NCI-H460 (cell line): ENCODE measurements around the gene ENTHD1. TPM values are rescaled to one million over a fixed set of nuclear protein-coding genes. Genes with fewer than 3 reads are reported as not detected.
"Not testable (repeated sequence)": the region's sequence is repeated elsewhere in the genome, so short reads cannot be mapped to it uniquely, and the experiment has no call there.

ENCODE experiments used
- DNase-seq: peaks from one replicate; pipeline ENCODE4 v3.0.0-alpha.2; 2016; ENCODE audit warnings: low read depth; ENCODE audit errors: extremely low read depth
- total RNA-seq: library from RNA; depleted of rRNA; stranded (reverse); fragments of >200 nt; shearing (Covaris generic); gene quantifications from 2 replicates; pipeline ENCODE4 v1.2.3, GENCODE V29; 2014

The ENTHD1 gene
- total RNA-seq, 1 experiment from 2014 or later = not detected

DNA sequence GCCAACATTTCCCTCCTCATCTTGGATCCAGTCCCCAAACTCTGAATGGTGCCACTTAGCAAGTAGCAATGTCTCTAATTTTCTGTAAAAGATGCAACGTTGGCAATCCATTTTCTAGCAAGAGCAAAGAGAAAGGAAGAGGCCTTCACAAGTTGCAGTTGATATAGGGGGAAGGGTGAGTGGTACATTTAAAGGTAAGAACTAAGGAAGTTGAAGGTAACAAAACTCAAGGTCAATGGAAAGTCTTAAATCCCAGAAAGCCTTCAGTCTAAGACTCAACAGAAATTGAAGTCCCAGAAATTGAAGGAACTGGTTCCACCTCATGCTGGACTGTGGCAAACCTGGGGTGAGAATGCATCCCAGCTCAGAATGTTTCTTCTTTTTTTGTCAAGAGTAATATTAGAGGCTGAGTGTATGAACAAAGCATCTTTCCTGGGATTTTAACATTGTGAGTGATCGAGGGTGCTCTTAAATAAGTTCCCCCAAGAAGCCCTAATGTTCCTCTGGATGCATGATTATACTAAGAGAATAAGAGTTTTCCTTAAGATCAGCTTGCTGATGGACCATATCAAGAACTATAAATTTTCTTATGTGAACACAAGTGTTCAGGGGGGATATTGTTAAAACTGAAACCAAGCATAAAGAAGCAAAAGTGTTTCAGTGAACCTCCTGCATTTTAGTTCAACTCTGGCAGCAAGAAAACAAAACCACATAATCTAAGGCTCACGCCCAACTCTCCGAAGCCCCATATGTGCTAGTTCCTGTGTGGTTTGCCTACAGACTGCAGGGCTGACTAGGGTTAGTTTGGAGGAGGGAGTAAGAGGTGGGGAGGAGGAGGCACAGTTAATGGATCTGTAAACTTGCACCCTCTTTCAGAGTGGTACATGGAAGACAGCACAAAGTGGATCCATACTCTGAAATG lies 7.0 kb upstream of the ENTHD1 start, which contains the start of gene GRAP2:
GRAP2 (plus strand) TSS at position 779 of the 922 bp plus-strand sequence. CDS start 46,023 bp downstream, outside the sequence.
- DNase-seq = no peak

DNA sequence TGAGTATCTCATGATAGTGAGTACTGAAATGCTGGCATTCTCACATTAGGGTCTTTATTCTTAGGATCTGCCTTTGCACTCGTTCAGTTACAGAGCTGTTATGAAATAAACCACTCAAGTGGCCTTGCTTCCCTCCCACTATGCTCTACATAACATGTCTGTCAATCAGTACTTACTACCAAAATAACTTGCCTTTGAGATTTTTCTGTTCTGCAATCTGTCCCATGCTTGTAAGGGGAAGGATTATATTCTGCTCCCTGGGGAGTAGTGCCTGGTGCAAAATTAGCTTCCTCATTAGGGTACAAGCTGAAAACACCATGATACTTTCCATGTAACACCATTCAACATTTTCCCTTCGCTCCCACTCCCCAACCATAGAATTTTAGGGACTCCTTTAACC lies 5.4 kb upstream of the ENTHD1 start:
- no peak for DNase-seq

DNA sequence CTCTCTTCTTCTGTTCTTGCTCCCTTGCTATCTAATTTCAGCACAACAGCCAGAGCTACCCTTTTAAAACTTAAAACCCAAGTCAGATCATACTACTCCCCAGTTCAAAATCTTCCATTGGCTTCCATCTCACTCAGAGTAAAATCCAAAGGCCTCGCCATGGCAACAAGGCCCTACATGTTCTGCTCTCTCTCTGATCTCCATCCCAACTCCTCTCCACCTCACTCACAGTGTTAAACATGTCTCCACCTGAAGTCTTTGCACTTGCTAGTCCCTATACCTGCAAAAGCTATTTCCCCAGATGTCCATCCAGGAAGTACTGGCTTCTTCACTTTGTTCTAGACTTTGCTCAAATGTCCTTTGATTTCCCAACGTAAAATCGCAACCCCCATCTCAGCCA lies 4.3 kb upstream of the ENTHD1 start:
- no peak for DNase-seq

DNA sequence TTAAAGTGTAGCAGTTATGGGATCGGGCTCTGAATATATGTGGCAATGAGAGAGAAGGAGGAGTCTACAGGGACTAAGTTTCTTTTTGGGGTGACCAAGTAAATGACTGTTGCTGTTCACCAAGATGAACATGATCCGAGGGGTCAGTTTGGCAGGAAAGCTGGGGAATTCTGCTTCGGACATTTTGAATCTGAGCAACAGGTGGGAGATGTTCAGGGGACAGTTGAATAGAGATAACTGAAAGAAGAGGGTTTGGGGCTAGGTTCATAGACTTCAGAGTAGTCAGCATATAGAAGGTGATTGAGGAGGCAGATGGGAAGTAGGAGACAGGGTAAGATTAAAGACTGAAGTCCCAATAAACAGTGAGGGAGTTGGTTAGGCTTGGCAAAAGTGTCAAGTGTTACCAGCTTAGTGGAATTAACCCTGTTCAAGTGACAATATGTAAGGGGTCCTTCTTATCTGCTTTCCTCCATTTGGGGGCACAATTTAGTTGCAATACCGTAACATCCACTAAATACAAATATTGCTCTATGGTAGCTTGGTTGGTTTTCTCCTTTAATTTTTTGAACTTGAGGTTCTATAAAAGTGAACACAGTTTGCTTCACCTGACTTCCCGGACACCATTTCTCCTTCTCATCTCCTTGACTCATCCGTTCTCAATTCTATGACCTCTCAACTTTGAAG lies 2.9 kb upstream of the ENTHD1 start:
- no peak for DNase-seq

DNA sequence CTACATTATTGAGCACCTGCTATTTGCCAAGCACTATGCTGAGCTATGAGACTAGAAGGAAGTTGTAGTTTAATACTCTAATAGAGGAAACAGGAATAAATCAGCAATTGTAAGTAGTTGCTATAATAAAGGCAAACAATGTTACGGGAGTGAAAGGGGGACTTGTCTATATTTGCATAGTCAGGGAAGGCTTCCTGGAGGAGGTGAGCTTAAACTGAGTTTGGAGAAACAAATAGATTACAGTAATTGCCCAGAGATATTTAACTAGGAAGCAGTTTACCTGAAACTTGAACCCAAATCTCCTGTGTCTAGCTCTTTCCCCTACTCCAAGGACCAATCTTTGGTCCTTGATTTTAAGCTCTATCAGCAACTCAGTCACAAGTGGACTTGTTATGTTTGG lies 2.1 kb upstream of the ENTHD1 start:
- DNase-seq = no peak

DNA sequence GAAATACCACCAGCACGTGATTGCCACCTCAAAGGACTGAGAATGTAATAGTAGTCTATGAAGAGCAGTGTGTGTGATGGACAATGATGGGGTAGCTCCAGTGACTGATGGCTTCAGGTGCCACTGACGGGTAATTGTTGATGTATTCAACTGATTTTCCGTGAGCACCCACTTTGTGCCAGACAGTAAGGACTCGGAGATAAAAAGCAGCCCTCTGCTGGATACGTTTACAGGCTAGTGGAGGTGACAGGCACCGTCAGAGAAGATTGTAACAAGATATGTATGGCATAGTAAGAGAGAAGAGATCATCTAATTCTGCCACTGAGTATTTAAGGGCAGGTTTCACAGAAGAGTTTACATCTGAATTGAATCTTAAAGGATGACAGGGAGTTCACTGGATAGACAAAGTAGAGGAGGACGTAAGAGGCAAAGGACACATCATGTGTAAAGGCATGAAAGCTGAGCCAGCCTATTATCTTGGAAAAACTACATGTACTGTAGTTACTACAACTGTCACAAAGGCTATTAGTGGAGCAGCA lies 1.1 kb upstream of the ENTHD1 start:
- DNase-seq = no peak

DNA sequence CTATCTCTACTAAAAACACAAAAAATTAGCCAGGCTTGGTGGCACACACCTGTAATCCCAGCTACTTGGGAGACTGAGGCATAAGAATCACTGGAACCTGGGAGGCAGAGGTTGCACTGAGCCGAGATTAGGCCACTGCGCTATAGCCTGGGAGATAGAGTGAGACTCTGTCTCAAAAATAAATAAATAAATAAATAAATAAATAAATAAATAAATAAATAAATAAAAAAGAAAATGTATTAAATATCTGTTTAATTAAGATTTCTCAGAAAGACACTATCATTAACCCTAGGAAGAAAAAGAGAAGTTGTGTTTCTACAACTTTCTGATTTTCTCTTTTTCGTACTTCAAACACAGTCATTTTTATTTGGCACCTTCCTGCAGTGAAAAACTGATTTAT lies 3.6 kb downstream of the ENTHD1 start:
- not testable (repeated sequence) for DNase-seq

DNA sequence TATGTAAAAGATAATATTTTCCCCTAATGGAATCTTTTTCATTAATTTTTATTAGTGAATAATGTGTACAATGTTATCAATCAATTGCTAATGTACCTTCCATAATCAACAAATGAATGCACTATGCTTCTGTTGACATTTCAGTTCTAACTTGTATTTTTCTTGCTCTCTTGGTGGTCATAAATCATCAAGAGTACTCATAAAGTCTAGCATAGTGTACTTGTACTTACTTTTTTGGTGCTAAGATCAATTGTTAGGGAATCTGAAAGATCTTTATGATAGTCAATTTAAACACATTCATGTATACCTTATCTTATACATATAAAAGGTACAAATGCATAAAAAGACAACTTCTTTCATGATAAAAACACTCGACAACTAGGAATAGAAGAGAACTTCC lies 10.5 kb downstream of the ENTHD1 start:
- DNase-seq = no peak

DNA sequence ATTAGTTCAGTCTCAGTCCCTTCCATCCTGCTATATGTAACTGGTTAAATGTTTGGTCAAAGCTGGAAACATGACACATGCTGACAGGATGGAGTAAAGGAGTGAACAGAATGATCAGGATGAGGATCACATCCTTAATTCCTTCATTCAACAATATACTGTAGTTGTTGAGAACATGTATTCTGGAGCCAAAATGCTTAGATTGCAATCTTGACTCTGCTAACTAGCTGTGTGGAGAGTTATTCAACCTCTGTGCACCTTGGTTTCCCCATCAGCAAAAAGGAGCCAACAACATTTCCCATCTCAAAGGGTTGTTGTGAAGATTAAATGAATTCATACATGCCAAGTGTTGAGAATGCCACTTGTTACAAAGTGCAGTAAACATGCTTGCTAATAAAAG lies 12.8 kb downstream of the ENTHD1 start:
- no peak for DNase-seq

DNA sequence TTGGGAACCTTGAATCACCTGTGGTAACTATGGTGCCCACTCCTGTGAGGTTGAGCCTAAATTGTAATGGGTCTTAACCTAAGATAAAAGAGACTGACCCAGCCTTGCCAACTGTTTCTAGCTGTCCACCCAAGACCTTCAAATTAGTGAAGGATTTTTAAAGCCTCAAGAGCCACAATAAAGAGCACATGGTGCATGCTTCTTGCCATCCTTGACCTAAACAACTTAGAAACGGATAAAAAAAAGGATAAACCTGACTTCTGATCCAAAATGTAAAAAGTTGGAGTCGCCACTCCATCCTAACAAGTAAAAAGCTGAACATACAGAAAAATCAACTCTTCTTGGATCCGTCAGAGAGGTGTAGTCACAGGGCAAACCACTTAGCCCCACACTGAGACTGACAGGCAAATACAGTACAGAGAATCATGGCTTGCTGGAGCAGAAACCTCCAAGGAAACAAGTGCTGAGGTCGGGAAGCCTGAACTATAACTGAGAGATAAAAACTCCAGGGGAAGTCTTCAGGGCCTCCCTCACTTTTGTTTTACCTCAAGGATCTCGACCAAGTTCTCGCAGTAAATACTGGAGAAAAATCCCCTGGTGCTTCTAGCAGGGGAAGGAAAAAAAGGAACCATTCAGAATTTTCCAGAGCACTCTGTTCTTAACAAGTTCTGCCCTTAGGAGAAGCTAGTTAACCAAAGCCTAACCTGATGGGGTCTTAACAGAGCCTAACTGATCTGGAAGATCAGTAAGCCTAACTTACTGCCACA lies 16.3 kb downstream of the ENTHD1 start:
- DNase-seq = no peak

DNA sequence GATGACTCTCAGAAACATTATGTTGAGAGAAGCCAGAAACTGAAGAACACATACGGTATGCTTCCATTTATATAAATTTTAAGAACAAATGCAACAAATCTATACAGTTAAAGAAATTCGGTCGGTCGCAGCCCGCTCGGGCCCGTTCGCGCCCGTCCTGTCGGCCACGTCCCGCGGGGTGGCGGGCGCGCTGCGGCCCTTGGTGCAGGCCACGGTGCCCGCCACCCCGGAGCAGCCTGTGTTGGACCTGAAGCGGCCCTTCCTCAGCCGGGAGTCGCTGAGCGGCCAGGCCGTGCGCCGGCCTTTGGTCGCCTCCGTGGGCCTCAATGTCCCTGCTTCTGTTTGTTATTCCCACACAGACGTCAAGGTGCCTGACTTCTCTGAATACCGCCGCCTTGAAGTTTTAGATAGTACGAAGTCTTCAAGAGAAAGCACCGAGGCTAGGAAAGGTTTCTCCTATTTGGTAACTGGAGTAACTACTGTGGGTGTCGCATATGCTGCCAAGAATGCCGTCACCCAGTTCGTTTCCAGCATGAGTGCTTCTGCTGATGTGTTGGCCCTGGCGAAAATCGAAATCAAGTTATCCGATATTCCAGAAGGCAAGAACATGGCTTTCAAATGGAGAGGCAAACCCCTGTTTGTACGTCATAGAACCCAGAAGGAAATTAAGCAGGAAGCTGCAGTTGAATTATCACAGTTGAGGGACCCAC lies 18.2 kb downstream of the ENTHD1 start:
- not testable (repeated sequence) for DNase-seq

DNA sequence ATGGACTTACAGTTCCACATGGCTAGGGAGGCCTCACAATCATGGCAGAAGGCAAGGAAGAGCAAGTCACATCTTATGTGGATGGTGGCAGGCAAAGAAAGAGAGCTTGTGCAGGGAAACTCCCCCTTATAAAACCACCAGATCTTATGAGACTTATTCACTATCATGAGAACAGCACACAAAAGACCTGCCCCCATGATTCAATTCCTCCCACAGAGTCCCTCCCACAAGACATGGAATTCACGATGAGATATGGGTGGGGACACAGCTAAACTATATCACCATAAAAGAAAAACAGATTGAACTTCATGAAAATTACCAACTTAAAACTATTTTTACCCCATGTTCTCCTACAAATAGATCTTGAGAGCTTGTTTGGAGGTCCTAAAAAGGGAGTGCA lies 19.6 kb downstream of the ENTHD1 start:
- DNase-seq = no peak

DNA sequence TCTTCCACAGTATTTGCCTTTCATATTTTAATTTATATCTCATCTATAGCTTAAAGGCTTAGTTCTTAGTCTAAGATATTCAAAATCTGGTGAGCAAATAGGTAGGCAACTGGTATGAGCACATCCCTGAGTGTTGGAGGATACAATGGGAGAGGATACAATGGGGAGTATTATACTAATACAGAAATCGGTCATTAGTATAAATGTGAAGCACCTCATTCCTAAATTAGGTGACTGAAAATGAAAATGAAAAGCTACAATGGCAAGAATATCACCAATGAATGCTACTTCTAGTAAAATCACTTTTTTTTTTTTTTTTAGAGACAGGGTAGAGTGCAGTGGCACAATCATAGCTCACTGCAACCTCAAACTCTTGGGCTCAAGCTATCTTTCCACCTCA lies 21.0 kb downstream of the ENTHD1 start:
- DNase-seq = no peak

DNA sequence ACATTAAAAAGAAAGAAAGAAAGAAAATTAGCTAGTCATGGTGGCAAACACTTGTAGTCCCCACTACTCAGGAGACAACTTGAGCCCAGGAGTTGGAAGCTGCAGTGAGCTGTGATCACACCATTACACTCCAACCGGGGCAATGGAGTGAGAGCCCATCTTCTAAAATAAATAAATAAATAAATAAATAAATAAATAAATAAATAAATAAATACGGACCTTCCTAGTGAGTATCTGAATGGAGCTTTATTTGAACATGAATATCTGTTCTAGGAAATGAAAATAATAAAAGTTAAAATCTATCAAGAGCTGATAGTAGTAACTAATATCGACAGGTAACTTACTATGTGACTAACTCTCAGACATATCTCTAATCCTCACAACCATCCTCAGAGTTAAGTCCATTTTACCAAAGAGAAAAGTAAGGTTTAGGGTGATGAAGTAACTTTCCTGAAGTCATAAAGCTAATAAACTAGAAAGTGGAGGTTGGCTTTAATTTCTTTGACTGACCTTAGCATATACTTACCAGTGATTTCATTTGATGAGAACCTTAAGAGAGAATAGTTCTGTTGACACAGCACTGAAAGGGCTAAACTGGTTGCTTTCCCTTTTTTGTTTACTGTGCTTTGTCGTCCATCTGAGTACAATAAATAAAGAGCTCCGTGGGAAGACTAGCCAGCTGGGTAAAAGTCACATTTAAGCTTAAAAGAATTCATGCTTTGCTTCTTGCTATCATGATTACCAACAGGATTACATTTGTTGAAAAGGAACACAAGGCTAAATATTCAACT lies 22.4 kb downstream of the ENTHD1 start:
- DNase-seq = no peak

DNA sequence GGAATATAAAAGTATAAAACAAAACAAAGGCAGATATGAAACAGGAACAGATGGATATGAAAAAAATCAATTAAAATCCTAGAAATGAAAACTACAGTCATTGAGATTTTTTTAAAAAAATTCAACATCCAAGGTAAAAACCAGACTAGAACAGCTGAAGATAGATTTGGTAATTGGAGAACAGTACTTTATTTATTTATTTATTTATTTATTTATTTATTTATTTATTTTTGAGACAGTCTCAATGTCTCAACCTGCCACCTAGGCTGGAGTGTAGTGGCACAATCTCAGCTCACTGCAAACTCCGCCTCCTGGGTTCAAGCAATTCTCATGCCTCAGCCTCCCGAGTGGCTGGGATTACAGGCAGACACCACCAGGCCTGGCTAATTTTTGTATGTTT lies 23.8 kb downstream of the ENTHD1 start:
- DNase-seq = not testable (repeated sequence)

DNA sequence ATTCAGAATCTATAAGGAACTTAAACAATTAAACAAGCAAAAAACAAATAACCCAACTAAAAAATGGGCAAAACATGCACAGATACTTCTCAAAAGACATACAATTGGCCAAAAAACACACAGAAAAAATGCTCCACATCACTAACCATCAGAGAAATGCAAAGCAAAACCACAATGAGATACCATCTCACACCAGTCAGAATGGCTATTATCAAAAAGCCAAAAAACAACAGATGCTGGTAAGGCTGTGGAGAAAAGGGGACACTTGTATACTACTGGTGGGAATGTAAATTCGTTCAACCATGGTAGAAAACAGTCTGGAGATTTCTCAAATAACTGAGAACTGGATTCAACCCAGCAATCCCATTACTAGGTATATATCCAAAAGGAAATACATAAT lies 24.8 kb downstream of the ENTHD1 start:
- DNase-seq = no peak

DNA sequence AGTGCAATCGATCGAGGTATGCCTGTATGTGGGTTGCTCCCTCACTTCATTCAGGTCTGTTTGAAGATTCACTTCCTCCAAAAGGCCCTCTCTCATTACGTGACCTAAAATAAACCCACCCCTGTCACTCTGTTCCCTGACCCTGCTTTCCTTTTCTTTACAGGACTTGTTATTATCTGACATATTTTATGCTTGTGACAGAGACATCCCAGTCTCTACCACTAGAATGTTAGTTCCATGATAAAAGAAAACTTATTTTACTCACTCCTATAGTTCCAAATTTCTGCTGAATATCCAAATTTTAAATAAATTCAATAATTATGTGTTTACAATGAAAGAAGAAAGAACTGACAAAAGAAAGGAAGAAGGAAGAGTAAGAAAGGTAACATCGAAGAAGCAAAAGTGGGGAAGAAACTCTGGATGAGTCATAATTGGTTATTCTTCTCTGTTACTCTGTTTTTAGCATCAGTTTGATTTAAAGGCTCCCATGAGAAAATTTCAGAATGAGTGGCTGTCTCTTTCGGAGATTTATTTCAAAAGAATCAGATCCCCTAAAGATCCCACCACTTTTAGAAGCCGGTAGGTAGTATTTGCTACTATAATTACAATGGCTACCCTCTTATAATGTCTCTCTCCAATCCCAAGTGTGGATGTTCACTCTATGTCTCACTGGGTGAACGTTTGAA lies 33.5 kb downstream of the ENTHD1 start:
- no peak for DNase-seq

DNA sequence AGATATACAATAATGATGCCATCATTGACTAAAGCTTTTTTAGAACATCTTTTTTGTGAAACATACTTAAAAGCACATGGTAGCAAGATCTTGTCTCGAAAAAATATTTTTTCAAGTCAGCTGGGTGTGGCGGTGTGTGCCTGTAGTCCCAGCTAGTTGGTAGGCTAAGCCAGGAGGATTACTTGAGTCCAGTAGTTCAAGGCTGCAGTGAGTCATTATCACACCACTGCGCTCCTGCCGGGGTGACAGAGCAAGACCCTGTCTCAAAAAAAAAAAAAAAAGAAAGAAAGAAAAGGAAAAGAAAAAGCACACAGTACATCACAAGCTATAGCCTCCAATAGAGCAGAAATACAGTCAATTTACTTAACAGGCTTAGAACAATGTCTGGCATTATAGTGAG lies 37.0 kb downstream of the ENTHD1 start:
- no peak for DNase-seq

DNA sequence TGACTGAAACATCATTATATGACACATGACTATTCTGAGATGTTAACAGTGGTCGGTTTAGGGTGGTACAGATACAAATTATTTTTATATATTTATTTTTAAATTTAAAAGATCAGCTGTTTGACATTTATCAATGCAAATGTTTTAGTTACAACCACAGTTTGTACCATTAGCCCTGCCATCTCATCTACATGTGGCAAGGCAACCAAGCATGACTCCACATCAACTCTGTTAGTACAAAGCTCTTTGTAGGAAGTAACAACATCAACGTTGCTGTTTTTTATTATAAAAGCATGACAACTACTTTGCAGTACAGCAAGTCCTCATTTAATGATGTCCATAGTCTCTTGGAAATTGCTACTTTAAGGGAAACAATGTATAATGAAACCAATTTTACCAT lies 40.8 kb downstream of the ENTHD1 start:
- DNase-seq = no peak
